Stimulated activated CD4-positive, alpha-beta T cell treated with anti-CD3 and anti-CD28 coated beads, Interleukin-2, amount 100 ng/mL, for 48 hours (primary cell): Measurements from ENCODE around the gene AASS.
"Not testable (repeated sequence)": the region's sequence is repeated elsewhere in the genome, so short reads cannot be mapped to it uniquely, and the experiment has no call there.

Source experiments
- DNase-seq, 2 donors: peaks; one replicate each; pipeline ENCODE4 v3.0.0-alpha.2; 2020

AASS gene

GRCh38 chr7:122143751-122144711 is at the start of gene AASS:
AASS (minus strand) TSS chr7:122144249; CDS start chr7:122133726, 10,523 bp downstream.
- DNase-seq: peak; percentile 45 to 66

GRCh38 chr7:122188785-122189184 is 44.7 kb upstream of the AASS start:
- no peak for DNase-seq

- no peak for DNase-seq
These were observed 39.1 kb upstream of the AASS start for GRCh38 chr7:122183106-122183505.

DNA sequence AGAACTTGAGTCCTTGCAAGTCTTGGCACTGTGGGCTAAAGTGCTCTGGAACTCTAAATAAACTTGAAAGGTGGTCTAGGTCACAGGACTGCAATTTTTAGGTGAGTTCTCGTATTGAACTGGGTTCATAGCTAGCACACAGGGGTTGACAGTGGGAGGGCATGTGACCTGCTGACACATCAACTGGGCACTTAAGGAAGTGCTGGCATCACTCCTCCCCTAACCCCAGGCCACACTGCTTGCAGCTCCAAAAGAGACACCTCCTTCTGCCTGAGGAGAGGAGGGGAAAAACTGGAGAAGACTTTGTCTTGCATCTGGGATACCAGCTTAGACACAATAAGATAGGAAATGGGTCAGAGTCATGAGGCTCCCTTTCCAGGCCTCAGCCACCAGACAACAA is 38.0 kb upstream of the AASS start:
- DNase-seq: no peak

DNA sequence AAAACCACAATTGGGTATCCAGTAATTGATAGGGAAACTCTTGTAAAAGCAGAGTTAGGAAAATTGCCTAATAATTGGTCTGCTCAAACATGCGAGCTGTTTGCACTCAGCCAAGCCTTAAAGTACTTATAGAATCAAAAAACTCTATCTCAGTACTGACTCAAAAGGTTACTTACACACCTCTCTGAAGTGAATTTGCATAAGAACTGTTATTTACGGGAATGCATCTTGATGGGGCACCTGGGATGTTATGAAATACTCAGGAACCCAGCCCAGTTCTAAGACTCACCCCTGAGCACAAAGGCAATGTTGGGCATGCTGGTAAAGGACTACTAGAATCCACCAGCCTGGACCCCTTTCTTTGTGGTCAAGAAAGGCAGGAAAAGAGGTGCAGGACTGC is 28.1 kb upstream of the AASS start:
- DNase-seq: not testable (repeated sequence)

GRCh38 chr7:122166740-122167139 is 22.7 kb upstream of the AASS start:
- no peak for DNase-seq

DNA sequence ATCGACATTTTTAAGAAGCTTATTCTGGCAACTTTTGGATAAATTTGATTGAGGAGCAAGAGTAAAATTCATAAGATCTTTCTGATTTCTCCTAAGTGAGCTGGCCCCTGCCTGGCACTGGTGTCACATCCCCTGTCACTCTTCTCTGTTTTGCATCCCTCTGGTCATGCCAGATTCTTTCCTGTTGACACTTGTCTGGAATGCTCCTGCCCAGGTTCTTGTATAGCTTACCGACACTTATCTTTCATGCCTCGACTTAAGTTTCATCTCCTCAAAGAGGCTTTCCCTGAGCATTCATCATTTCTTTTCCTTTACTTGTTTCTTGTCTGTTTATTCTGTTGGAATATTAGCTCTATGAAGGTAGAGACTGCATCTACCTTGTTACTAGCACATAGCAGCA is 22.2 kb upstream of the AASS start:
- DNase-seq: no peak

- no peak for DNase-seq
These were observed 17.6 kb upstream of the AASS start for GRCh38 chr7:122161628-122162027.

GRCh38 chr7:122155566-122155965 is 11.5 kb upstream of the AASS start:
- DNase-seq: no peak

GRCh38 chr7:122148878-122149277 is 4.8 kb upstream of the AASS start:
- no peak for DNase-seq

GRCh38 chr7:122148081-122148480 is 4.0 kb upstream of the AASS start:
- no peak for DNase-seq

GRCh38 chr7:122145937-122146645 is 2.0 kb upstream of the AASS start:
- no peak for DNase-seq

- DNase-seq: peak in 1 of 2 donors; percentile 10
These were observed 686 bp downstream of the AASS start for GRCh38 chr7:122143376-122143750.

DNA sequence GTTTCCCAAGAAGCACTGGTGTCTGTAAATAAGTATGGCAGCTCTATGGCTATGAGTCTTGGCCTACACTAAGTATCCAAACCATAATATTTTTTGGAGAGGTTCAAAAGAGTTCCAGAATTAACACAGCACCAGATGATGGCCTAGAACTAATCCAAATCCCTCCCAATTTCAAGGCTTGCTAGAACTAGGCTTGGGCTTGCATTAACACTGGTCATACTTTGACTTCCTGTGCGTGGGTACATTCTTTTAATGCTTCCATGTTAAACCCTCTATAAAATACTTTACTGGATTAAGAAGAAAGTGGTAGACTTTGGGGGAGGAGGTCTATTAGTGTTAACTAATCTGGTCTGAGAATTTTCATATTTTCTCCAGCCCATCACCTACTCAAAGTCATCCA is 3.1 kb downstream of the AASS start:
- DNase-seq: no peak

DNA sequence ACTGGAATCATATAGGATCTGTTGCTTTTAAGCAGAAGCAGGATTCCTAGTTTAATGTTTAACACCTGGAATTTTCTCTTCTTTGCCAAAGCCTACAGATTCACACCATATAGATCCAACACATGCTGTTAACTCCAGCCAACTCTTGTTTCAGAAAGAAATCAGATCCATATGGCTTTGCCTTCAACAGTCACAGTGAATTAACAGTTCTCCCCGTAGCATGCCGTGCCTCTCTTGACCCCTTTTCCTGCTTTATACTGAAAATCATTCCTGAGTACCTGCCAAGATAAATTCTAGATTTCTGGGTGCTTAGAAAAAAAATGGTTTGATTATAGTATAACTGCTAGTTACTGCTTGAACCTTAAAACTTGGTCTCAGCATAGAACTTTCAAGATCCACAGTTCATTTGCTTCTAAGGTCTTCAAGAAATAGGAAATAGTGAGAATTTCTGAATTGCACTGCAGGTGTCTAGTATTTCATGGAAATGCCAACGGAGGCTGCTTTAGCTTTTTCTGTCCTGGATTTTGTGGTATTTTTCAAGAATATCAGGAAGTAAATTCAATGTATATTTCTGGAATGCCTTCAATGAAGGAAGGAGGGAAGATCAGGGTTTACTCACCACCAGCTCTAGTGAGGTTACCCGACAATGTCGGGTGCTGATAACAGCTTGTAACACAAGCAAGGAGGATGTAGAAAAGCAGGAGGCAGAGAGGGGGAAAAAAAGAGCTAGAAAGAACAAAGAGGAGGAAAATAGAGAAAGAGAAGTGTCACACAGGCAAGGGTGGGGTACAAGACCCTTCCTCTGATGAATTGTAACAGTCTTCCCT is 6.6 kb downstream of the AASS start:
- DNase-seq: no peak

GRCh38 chr7:122136639-122137245 is 7.3 kb downstream of the AASS start:
- DNase-seq: no peak

GRCh38 chr7:122136078-122136477 is 8.0 kb downstream of the AASS start:
- DNase-seq: no peak

- DNase-seq: no peak
These were observed 8.8 kb downstream of the AASS start for GRCh38 chr7:122135275-122135674.

- not testable (repeated sequence) for DNase-seq
These were observed 9.3 kb downstream of the AASS start for GRCh38 chr7:122134793-122135192.

- DNase-seq: no peak
These were observed 10.6 kb downstream of the AASS start for GRCh38 chr7:122133477-122133876.

DNA sequence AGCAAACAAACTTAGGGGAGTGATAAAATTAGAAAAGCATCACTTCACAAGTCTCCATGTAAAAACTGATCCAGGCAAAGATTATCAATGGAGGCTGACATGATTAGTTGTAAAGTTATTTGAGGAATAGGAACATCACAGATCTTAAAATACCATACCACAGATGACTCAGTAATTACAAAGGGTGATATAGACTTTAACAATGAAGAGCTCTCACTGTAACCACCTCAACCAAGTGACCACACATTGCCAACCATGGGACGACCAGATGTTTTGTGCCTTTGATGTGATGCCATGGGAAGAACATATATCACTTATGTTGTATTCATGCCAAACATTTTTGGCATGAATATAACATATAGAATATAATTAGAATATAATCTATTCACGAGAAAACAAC is 11.7 kb downstream of the AASS start:
- DNase-seq: no peak

GRCh38 chr7:122123746-122124145 is 20.3 kb downstream of the AASS start:
- DNase-seq: no peak

DNA sequence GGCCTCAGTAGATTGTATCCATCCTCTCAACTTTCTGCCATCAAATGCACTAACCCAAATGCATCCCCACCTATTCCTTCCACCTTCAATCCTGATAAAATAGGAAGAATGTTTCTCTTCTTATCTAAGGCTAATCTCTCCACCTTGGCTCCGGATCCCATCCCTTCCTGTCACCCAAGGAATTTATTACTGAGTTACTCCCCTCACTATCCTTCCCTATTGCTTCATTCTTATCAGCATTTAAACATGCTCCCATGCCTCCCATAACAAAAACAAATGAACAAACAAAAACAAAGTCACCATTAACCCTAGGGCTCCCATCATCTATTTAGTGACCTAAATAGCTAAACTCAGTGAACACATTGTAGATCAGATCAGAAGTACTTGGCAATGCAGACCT is 25.3 kb downstream of the AASS start:
- DNase-seq: no peak
